Measurements from ENCODE around the gene EPS15. TPM values are rescaled to one million over a fixed set of nuclear protein-coding genes. Genes with fewer than 3 reads are reported as not detected.

EPS15 gene
- total and polyA plus RNA-seq, 2 of the 8 experiments (the other 6 are each of a cell fraction or from before 2014, with no cell fraction given): 15.9 to 57.2 TPM

DNA sequence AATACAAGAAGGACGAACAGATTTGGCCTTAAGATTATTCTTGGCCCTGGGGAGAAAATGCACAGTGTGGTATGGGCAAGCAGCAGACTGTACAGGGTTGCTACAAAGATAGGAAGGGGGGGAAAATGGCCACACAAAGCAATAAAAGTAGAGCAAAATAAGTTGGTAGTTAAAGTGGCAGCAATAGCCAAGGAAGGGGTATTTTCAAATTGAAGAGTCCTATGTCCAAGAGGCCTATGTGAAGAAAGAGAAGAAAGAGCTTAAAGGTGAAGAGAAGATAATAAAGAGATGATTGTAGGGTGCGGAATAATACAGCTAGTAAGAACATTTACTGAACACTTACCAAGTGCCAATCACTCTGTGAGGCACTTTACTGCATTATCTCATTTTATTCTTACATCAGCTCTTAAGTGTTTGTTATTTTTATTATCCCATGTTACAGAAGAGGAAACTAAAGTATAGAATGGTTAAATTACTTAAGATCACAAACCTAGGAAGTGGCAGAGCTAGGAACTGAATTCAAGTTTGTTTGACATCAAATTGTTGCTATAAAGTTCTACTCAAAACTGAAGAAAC is 100.6 kb downstream of the EPS15 start:
- Histone ChIP-seq H2BK5ac (ENCODE audit: low read depth, low read length) (no peak overlapping the region), H3K9ac (replicated peaks in 1 of 4; ENCODE audit: extremely low read depth in 1 of 4, low read depth in 3 of 4, low read length in 3 of 4) (no peak overlapping the region), H4K91ac (replicated peaks; ENCODE audit: insufficient read length, low read length) (no peak overlapping the region), H2BK12ac (ENCODE audit: low read depth, low read length) (no peak overlapping the region), H4K8ac (ENCODE audit: extremely low read depth, insufficient read depth, low read length) (no peak overlapping the region), H3K4me1 (replicated peaks in 1 of 4; ENCODE audit: control insufficient read depth in 3 of 4, insufficient read depth in 4 of 4, low read length in 3 of 4) (peaks cover 0 to 7% (median 4%) of the 10 kb centered on the region in 4 experiments; a peak in 4 of 7 replicates), H2AFZ (ENCODE audit: low read length) (no peak overlapping the region), H3K4me2 (ENCODE audit: insufficient read depth in 1 of 2, low read depth in 2 of 2, low read length in 2 of 2) (no peak overlapping the region), H2BK120ac (replicated peaks; ENCODE audit: low read depth, low read length) (no peak overlapping the region), H4K5ac (ENCODE audit: insufficient read length, low read depth, low read length) (no peak overlapping the region), H3K27me3 (replicated peaks in 1 of 4; ENCODE audit: control insufficient read depth in 3 of 4, extremely low read depth in 1 of 4, insufficient read depth in 3 of 4, low read length in 3 of 4) (no peaks in the 10 kb centered on the region), H3K56ac (replicated peaks; ENCODE audit: insufficient read length, low read depth, low read length) (no peak overlapping the region), H3K23me2 (ENCODE audit: low read depth, low read length) (no peaks in the 10 kb centered on the region), H3K18ac (ENCODE audit: extremely low read depth, low read length) (no peak overlapping the region), H3K27ac (ENCODE audit: low read depth, low read length) (no peak overlapping the region), H3K36me3 (ENCODE audit: control insufficient read depth in 2 of 4, insufficient read depth in 4 of 4, low read length in 3 of 4) (no peaks in the 10 kb centered on the region; a peak in 1 of 8 replicates), H3K9me3 (ENCODE audit: insufficient read depth in 2 of 2, low read depth in 1 of 2, low read length in 1 of 2) (no peaks in the 10 kb centered on the region), H2BK15ac (ENCODE audit: low read length) (no peak overlapping the region), H3K4me3 (ENCODE audit: extremely low read depth in 1 of 4, insufficient read depth in 2 of 4, low read depth in 3 of 4, low read length in 4 of 4) (no peak overlapping the region), H4K20me1 (replicated peaks in 1 of 2; ENCODE audit: control insufficient read depth in 1 of 2, insufficient read depth in 2 of 2, low read length in 2 of 2) (no peaks in the 10 kb centered on the region), H2AK5ac (ENCODE audit: low read depth, low read length) (no peak overlapping the region), H3K79me1 (ENCODE audit: low read depth, low read length) (no peaks in the 10 kb centered on the region), H2BK20ac (ENCODE audit: low read length) (no peak overlapping the region), H3K23ac (ENCODE audit: insufficient read length) (no peak overlapping the region), H3K4ac (replicated peaks; ENCODE audit: insufficient read length, low read depth, low read length) (no peak overlapping the region), H3K79me2 (ENCODE audit: control insufficient read depth in 1 of 2, insufficient read depth in 2 of 2, low read length in 2 of 2) (peaks cover 0 to 59% of the 10 kb centered on the region in 2 experiments; a peak in 3 of 4 replicates), H3K14ac (ENCODE audit: insufficient read length) (no peak overlapping the region)
- POLR2A ChIA-PET (ENCODE audit: partially characterized antibody): interaction anchor here (1.6 kb wide), 1 partner anchor 12 kb away, joined by 5 read pairs; no protein-coding TSS in a partner anchor
- FAIRE-seq (no peak), DNase-seq (ENCODE audit: low read depth in 1 of 2, low spot score in 2 of 2) (no peak)
- WGBS, 2 experiments (ENCODE audit: extremely low coverage in 1 of 2, insufficient coverage in 1 of 2, insufficient read length in 1 of 2, insufficient replicate concordance in 2 of 2, low coverage in 1 of 2, low lambda C conversion rate in 2 of 2, missing lambda C conversion rate in 1 of 2): 86 to 100% methylated on average over 1 to 2 of the region's 2 CpGs
- CTCF ChIA-PET (ENCODE audit: partially characterized antibody): interaction anchor here (0.8 kb wide), 1 partner anchor 11 kb away, joined by 3 read pairs; no protein-coding TSS in a partner anchor
- no peak for TF ChIP-seq TAF7 (optimal IDR thresholded peaks at IDR 0.05; ENCODE audit: borderline replicate concordance, low read depth, low read length)

All from H1 (cell line).